RWPE2 (cell line): ENCODE data around the gene PRSS38.
"Not testable (repeated sequence)": the region's sequence is repeated elsewhere in the genome, so short reads cannot be mapped to it uniquely, and the experiment has no call there.

ENCODE experiments used
- ATAC-seq: fragments of 200-7000 bp; cut with Tn5 transposase; 3 replicates; pipeline ENCODE4 v1.9.1; 2021; ENCODE audit warnings: low read depth
- DNase-seq: peaks from one replicate; pipeline ENCODE4 v3.0.0-alpha.2; 2020; ENCODE audit warnings: low spot score
- H3K27ac ChIP-seq: fragments of 450-650 bp; 2 replicates; pipeline ENCODE4 v1.5.1; 2017; ENCODE audit warnings: mild to moderate bottlenecking; ENCODE audit not compliant: poor library complexity, severe bottlenecking
- H3K27me3 ChIP-seq: fragments of 250-450 bp; sonication (Bioruptor Pico); 2 replicates; pipeline ENCODE4 v1.5.1; 2021; ENCODE audit warnings: mild to moderate bottlenecking, moderate library complexity; ENCODE audit not compliant: insufficient read depth, poor library complexity, severe bottlenecking
- H3K36me3 ChIP-seq: fragments of 250-450 bp; sonication (Bioruptor Pico); 2 replicates; pipeline ENCODE4 v1.5.1; 2020; ENCODE audit warnings: low read depth, mild to moderate bottlenecking, moderate library complexity
- H3K4me1 ChIP-seq: fragments of 250-450 bp; sonication (Bioruptor Pico); 2 replicates; pipeline ENCODE4 v1.5.1; 2021; ENCODE audit warnings: mild to moderate bottlenecking, moderate library complexity; ENCODE audit not compliant: insufficient read depth, poor library complexity, severe bottlenecking
- H3K4me3 ChIP-seq: fragments of 250-450 bp; sonication (Bioruptor Pico); 2 replicates; pipeline ENCODE4 v1.5.1; 2021; ENCODE audit warnings: mild to moderate bottlenecking, moderate library complexity; ENCODE audit not compliant: severe bottlenecking
- H3K9me3 ChIP-seq: fragments of 250-450 bp; sonication (Bioruptor Pico); 2 replicates; pipeline ENCODE4 v1.5.1; 2021; ENCODE audit warnings: mild to moderate bottlenecking, moderate library complexity; ENCODE audit not compliant: severe bottlenecking
- TF ChIP-seq, protein P1 (sequence below): fragments of 450-650 bp; IDR thresholded peaks from one replicate; pipeline ENCODE4 v1.5.1; 2017; ENCODE audit warnings: mild to moderate bottlenecking, moderate library complexity; ENCODE audit not compliant: poor library complexity, severe bottlenecking

The PRSS38 gene

DNA sequence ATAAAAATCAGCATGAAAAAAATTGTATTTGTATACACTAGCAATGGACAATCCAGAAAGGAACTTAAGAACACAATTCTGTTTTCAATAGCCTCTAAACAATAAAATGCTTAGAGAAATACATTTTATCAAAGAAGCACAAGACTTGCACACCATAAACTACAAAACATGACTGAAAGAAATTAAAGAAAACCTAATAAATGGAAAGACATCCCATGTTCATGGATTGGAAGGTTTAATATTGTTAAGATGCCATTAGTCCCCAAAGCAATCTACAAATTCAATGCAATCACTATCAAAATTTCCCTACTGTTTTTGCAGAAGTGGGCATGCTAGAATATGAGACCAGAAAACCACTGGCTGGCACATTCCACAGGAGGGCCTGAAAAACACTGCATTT, 49.4 kb downstream of the PRSS38 start:
- no peak for DNase-seq
- H3K27me3 ChIP-seq, result no peaks in the 10 kb centered on the region
- no peaks in the 10 kb centered on the region for H3K4me1 ChIP-seq
- TF ChIP-seq, protein P1, sequence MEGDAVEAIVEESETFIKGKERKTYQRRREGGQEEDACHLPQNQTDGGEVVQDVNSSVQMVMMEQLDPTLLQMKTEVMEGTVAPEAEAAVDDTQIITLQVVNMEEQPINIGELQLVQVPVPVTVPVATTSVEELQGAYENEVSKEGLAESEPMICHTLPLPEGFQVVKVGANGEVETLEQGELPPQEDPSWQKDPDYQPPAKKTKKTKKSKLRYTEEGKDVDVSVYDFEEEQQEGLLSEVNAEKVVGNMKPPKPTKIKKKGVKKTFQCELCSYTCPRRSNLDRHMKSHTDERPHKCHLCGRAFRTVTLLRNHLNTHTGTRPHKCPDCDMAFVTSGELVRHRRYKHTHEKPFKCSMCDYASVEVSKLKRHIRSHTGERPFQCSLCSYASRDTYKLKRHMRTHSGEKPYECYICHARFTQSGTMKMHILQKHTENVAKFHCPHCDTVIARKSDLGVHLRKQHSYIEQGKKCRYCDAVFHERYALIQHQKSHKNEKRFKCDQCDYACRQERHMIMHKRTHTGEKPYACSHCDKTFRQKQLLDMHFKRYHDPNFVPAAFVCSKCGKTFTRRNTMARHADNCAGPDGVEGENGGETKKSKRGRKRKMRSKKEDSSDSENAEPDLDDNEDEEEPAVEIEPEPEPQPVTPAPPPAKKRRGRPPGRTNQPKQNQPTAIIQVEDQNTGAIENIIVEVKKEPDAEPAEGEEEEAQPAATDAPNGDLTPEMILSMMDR, result no peak
- H3K9me3 ChIP-seq, result no peaks in the 10 kb centered on the region
- no peaks in the 10 kb centered on the region for H3K36me3 ChIP-seq
- no peak overlapping the region for H3K27ac ChIP-seq
- H3K4me3 ChIP-seq, result no peak overlapping the region
- no peak for ATAC-seq

DNA sequence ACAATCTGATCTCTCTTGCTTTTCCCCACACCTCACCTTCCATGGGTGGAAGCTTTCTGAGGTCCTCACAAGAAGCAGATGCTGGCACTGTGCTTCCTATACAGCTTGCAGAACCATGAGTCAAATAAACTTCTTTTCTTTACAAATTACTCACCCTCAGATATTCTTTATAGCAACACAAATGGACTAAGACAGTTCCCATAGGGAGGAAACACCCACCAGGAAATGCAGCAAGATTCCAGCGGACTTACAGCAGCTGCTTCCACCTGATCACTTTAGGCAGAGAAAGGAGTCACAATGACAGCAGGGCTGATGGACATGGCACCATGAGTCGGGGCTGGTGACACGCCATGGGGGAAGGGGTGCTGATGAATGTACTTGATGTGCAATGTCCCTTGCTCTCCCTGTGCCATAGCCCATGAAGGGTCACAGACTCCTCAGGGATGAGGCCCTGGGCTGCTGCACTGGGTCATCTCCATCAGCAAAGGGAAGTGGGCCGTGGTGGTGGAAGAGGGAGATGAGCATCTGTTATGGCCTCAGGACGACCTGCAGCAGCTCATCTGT, 53.9 kb downstream of the PRSS38 start:
- no peak overlapping the region for H3K27ac ChIP-seq
- no peaks in the 10 kb centered on the region for H3K27me3 ChIP-seq
- H3K4me1 ChIP-seq, result no peaks in the 10 kb centered on the region
- ATAC-seq, result no peak
- H3K4me3 ChIP-seq, result no peak overlapping the region
- H3K9me3 ChIP-seq, result no peaks in the 10 kb centered on the region
- TF ChIP-seq, protein P1, result no peak
- no peaks in the 10 kb centered on the region for H3K36me3 ChIP-seq
- DNase-seq, result no peak

DNA sequence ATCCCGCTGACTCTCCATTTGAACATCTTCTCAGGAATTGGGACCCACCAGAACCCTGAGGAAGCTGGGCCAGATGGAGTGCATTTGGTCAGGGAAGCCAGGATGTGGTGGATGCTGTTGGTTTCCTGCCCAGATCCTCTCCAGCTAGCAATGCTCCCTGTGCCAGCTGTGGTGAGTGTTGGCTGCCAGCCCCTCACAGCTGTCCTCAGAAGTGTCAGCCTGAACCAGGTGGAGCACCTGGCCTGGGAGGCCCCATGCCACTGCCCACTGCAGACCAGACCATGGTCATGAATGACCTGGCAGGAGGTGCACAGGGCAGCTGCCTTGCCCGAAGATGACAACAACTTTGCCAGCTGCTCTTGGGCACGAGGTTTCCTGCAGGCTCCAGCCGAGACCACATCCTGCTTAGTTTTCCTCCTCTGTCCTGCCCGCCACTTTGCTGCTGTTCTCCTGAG, 54.4 kb downstream of the PRSS38 start:
- DNase-seq, result no peak
- TF ChIP-seq, protein P1, result no peak

DNA sequence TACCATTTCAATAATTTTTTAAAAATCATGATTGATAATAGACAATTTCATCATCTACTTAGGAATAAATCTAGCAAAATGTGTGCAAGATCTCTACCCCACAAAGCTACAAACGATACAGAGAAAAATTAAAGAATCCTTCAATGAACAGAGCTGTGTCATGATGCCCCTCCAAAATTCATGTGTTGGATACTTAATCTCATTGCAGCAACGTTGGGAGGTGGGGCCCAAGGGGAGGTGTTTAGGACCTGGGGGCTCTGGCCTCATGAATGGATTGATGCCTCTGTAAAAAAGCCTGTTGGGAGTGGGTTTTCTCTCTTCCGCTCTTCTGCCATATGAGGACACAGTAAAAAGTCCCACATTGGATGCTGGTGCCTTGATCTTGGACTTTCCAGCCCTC, 54.9 kb downstream of the PRSS38 start:
- Histone ChIP-seq H3K4me3 (no peak overlapping the region), H3K27me3 (no peaks in the 10 kb centered on the region), H3K4me1 (no peaks in the 10 kb centered on the region), H3K9me3 (no peaks in the 10 kb centered on the region), H3K27ac (no peak overlapping the region), H3K36me3 (no peaks in the 10 kb centered on the region)
- DNase-seq (no peak), ATAC-seq (no peak)
- TF ChIP-seq, protein P1, result no peak

More for the DNA sequence above, 54.4 kb downstream of the PRSS38 start:
- no peaks in the 10 kb centered on the region for H3K9me3 ChIP-seq
- H3K27me3 ChIP-seq, result no peaks in the 10 kb centered on the region
- H3K36me3 ChIP-seq, result no peaks in the 10 kb centered on the region
- no peak overlapping the region for H3K27ac ChIP-seq
- no peak for ATAC-seq
- H3K4me3 ChIP-seq, result no peak overlapping the region
- H3K4me1 ChIP-seq, result no peaks in the 10 kb centered on the region

DNA sequence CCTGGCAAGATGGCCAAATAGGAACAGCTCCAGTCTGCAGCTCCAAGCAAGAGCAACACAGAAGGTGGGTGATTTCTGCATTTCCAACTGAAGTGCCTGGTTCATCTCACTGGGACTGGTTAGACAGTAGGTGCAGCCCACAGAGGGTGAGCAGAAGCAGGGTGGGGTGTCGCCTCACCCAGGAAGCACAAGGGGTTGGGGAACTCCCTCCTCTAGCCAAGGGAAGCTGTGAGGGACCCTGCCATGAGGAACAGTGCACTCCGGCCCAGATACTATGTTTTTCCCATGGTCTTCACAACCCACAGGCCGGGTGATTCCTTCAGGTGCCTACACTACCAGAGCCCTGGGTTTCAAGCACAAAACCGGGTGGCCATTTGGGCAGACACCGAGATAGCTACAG, 56.4 kb downstream of the PRSS38 start:
- H3K36me3 ChIP-seq, ATAC-seq, H3K4me1 ChIP-seq, DNase-seq, H3K27me3 ChIP-seq, H3K9me3 ChIP-seq, H3K4me3 ChIP-seq, H3K27ac ChIP-seq: not testable (repeated sequence)

DNA sequence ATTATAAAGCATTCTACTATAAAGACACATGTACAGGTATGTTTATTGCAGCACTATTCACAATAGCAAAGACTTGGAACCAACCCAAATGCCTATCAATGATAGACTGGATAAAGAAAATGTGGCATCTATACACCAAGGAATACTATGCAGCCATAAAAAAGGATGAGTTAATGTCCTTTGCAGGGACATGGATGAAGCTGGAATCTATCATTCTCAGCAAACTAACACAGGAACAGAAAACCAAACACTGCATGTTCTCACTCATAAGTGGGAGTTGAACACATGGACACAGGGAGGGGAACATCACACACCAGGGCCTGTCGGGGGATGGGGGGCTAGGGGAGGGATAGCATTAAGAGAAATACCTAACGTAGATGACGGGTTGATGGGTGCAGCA, 62.3 kb downstream of the PRSS38 start:
- not testable (repeated sequence) for H3K4me1 ChIP-seq, H3K27ac ChIP-seq, DNase-seq, ATAC-seq, H3K27me3 ChIP-seq, H3K36me3 ChIP-seq, H3K4me3 ChIP-seq, H3K9me3 ChIP-seq
